Osteocyte (in vitro differentiated cells): ENCODE results near the gene OLFML2B. TPM values are rescaled to one million over a fixed set of nuclear protein-coding genes. Genes with fewer than 3 reads are reported as not detected.

Source experiments
- DNase-seq: peaks from one replicate; pipeline ENCODE4 v3.0.0; 2021; ENCODE audit warnings: mixed read lengths; ENCODE audit not compliant: unreplicated experiment; ENCODE audit errors: extremely low spot score
- H3K27ac Mint-ChIP-seq: one replicate; pipeline ENCODE4 v1.8.0; 2021; ENCODE audit warnings: mild to moderate bottlenecking, mixed read lengths; ENCODE audit not compliant: unreplicated experiment
- H3K27me3 Mint-ChIP-seq: one replicate; pipeline ENCODE4 v1.8.0; 2021; ENCODE audit warnings: mixed read lengths; ENCODE audit not compliant: unreplicated experiment
- H3K36me3 Mint-ChIP-seq: one replicate; pipeline ENCODE4 v1.8.0; 2021; ENCODE audit warnings: mixed read lengths; ENCODE audit not compliant: unreplicated experiment
- H3K4me1 Mint-ChIP-seq: one replicate; pipeline ENCODE4 v1.8.0; 2021; ENCODE audit warnings: mixed read lengths; ENCODE audit not compliant: unreplicated experiment
- H3K4me3 Mint-ChIP-seq: one replicate; pipeline ENCODE4 v1.8.0; 2021; ENCODE audit warnings: mild to moderate bottlenecking, moderate library complexity, mixed read lengths; ENCODE audit not compliant: unreplicated experiment
- H3K9me3 Mint-ChIP-seq: one replicate; pipeline ENCODE4 v1.8.0; 2021; ENCODE audit warnings: mixed read lengths; ENCODE audit not compliant: unreplicated experiment
- total RNA-seq: library from RNA; stranded (reverse); gene quantifications from 2 replicates; pipeline ENCODE4 v1.2.1, GENCODE V29; 2021
- TF ChIP-seq, protein P1 (sequence below): fragments of 200-600 bp; sonication (generic); IDR thresholded peaks from 2 replicates; pipeline ENCODE4 v1.5.0; 2021; ENCODE audit warnings: antibody characterized with exemption, mild to moderate bottlenecking, moderate library complexity

Gene OLFML2B
- total RNA-seq, 1 donor from 2014 or later: 66.7 TPM

DNA sequence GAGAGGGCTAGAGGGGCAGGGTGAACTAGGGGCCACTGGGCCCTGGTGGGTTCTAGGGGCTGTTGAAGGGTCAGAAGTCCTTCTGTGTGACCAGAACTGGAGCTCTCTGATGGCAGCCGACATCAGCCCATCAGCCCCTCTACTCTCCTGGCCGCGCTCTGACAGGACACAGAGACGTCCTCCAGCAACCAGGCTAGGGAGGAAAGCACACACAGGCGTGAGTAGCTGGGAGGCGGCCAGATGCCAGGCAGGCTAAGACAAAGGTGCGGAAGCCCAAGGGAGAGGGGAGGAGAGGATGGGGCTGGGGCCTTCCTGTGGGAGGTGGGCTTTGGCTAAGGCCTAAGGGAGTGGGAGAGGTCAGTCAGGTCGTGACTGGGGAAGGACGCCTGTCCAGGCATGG is 50.8 kb downstream of the OLFML2B start:
- no peaks in the 10 kb centered on the region for H3K36me3 Mint-ChIP-seq
- no peak overlapping the region for H3K4me3 Mint-ChIP-seq
- TF ChIP-seq, protein P1, sequence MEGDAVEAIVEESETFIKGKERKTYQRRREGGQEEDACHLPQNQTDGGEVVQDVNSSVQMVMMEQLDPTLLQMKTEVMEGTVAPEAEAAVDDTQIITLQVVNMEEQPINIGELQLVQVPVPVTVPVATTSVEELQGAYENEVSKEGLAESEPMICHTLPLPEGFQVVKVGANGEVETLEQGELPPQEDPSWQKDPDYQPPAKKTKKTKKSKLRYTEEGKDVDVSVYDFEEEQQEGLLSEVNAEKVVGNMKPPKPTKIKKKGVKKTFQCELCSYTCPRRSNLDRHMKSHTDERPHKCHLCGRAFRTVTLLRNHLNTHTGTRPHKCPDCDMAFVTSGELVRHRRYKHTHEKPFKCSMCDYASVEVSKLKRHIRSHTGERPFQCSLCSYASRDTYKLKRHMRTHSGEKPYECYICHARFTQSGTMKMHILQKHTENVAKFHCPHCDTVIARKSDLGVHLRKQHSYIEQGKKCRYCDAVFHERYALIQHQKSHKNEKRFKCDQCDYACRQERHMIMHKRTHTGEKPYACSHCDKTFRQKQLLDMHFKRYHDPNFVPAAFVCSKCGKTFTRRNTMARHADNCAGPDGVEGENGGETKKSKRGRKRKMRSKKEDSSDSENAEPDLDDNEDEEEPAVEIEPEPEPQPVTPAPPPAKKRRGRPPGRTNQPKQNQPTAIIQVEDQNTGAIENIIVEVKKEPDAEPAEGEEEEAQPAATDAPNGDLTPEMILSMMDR: no peak
- peaks cover 23% of the 10 kb centered on the region for H3K4me1 Mint-ChIP-seq
- no peaks in the 10 kb centered on the region for H3K27me3 Mint-ChIP-seq
- H3K27ac Mint-ChIP-seq: no peak overlapping the region
- DNase-seq: no peak
- H3K9me3 Mint-ChIP-seq: no peaks in the 10 kb centered on the region

DNA sequence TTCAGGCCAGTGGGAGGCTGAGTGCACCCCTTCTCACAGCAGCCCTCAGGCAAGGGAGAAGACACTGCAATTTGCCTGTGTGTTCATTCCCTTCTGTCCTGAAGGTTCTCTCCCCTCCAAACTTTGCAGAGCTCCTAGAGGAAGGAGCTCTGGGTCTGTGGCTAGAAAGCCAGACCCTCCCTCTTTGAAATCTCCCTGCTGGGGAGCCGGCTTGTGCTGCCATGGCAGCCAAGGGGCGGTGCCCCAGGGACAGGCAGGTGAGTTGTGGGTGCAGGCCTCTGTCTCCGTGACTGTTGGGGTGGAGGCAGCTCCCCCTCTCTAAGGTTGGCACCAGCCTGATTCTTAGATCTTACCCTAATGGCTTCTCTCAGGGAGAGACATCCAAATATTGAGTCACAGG is 53.0 kb downstream of the OLFML2B start:
- H3K9me3 Mint-ChIP-seq: no peaks in the 10 kb centered on the region
- no peak overlapping the region for H3K4me3 Mint-ChIP-seq
- TF ChIP-seq, protein P1: no peak
- H3K36me3 Mint-ChIP-seq: peaks cover 3% of the 10 kb centered on the region
- no peak for DNase-seq
- H3K4me1 Mint-ChIP-seq: peaks cover 23% of the 10 kb centered on the region
- no peak overlapping the region for H3K27ac Mint-ChIP-seq
- no peaks in the 10 kb centered on the region for H3K27me3 Mint-ChIP-seq

DNA sequence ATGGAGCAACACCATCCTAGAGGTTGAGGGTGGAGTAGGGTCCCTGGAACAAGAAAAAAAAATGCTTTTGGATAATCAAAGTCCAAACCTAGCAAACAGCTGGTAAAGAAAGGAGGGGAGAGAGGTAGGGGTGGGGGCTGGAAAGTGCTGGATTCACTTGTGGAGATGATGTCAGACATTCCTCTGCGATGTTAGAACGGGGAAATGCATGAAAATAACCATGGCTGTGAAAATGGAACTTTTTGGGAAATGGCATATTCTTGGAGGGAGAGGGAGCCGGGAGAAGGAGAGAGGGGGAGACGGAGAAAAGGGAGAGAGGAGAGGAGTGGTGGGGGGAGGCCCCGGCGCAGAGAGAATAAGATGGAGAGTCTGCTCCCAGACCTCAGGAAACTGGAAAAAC is 53.6 kb downstream of the OLFML2B start:
- H3K9me3 Mint-ChIP-seq: no peaks in the 10 kb centered on the region
- H3K4me3 Mint-ChIP-seq: no peak overlapping the region
- no peak overlapping the region for H3K27ac Mint-ChIP-seq
- no peaks in the 10 kb centered on the region for H3K27me3 Mint-ChIP-seq
- TF ChIP-seq, protein P1: no peak
- peaks cover 4% of the 10 kb centered on the region for H3K36me3 Mint-ChIP-seq
- DNase-seq: no peak
- peaks cover 23% of the 10 kb centered on the region for H3K4me1 Mint-ChIP-seq

DNA sequence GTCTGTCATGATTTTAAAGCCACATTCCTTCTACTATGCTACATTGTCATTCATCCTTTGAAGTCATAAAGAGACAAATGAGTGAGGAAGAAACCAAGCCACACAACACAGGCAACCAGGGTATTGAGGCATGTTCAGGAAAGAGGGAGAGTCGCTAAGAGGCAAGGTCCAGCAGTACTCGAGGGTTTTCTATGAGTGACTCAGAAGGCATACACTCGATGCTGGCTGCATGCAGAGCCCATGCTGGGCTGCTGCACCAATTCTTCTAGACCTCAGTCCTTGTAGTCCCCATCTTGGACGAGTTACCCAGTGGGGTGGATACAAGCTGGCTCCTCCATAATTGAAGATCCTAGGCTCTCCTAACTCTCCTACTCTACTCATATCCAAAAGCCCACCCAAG is 57.6 kb downstream of the OLFML2B start:
- Mint-ChIP-seq H3K4me1 (peaks cover 39% of the 10 kb centered on the region), H3K4me3 (no peak overlapping the region), H3K9me3 (no peaks in the 10 kb centered on the region), H3K27me3 (no peaks in the 10 kb centered on the region), H3K36me3 (peaks cover 4% of the 10 kb centered on the region), H3K27ac (no peak overlapping the region)
- DNase-seq: no peak
- TF ChIP-seq, protein P1: no peak

DNA sequence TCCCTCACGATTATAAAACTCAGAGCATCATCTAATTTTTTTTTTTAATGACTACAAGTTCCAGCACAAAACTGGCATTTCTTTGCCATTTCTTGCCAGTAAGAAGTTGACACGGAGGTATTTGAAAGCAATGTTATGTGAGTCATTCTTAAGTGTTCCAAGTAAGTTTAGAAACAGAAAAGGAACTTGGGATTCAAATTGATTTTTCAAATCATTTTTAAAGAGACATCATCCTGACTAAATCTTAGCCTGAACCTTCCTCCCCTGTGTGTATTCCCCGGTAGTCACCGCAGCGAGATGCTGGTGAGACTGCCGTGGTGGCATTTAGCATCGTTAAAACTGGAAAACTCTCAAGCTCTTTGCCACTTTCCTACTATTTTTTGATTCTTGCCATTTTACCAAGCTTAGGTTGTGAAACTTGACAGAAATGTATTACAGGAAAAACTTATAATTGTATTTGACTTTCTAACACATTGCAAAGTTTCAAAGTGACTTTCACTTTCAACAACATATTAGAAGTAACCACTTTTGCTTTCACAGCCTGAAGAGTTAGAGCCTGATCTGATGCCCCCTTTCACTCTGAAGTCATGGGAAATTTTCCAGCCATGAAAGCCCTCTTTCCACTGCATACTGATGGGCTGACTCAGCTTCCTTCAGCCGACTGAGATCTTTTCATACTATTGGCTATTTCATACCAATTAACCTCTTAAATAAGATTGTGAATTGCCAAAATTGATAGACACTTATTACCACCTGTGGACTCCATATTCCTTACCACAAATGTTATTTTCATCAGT is 61.4 kb downstream of the OLFML2B start:
- DNase-seq: no peak
- no peaks in the 10 kb centered on the region for H3K27me3 Mint-ChIP-seq
- H3K4me1 Mint-ChIP-seq: peaks cover 43% of the 10 kb centered on the region
- no peaks in the 10 kb centered on the region for H3K9me3 Mint-ChIP-seq
- H3K4me3 Mint-ChIP-seq: peak overlapping the region; percentile 81
- TF ChIP-seq, protein P1: no peak
- H3K27ac Mint-ChIP-seq: peak overlapping the region; percentile 99
- peaks cover 15% of the 10 kb centered on the region for H3K36me3 Mint-ChIP-seq
